ENCODE results near the gene ZNF574.

GRCh38 chr19:42117076-42117475 is 41.1 kb downstream of the ZNF574 start:
- TF ChIP-seq CTCF (conservative IDR thresholded peaks at IDR 0.05) (no peak), ZFX (IDR thresholded peaks at IDR 0.05) (no peak)

All from C4-2B (cell line).